Thyroid gland (tissue), 4 donors: ENCODE data around the gene STAMBP. TPM values are rescaled to one million over a fixed set of nuclear protein-coding genes. Genes with fewer than 3 reads are reported as not detected.

Source experiments
- DNase-seq, 2 donors: peaks; one replicate each; pipeline ENCODE4 v3.0.0-alpha.2; 2019
- H3K27ac ChIP-seq, 3 donors: fragments of 200-600 bp; sonication (generic); 1 replicate in 2 of 3; 2 replicates in 1 of 3; pipeline ENCODE4 v1.5.1; 2016 to 2019; ENCODE audit warnings: mild to moderate bottlenecking in 1 of 3, moderate library complexity in 1 of 3
- H3K27me3 ChIP-seq: fragments of 200-600 bp; sonication (generic); one replicate; pipeline ENCODE4 v1.5.1; 2019
- H3K36me3 ChIP-seq, 2 donors: fragments of 200-600 bp; sonication (generic); one replicate each; pipeline ENCODE4 v1.5.1; 2016 to 2019
- H3K4me1 ChIP-seq, 2 donors: fragments of 200-600 bp; sonication (generic); one replicate each; pipeline ENCODE4 v1.5.1; 2017 to 2019
- H3K4me3 ChIP-seq, 3 donors: fragments of 200-600 bp; sonication (generic); replicated peaks in 1 of 3; 1 replicate in 2 of 3; 2 replicates in 1 of 3; pipeline ENCODE4 v1.5.1; 2016; ENCODE audit warnings: mild to moderate bottlenecking in 1 of 3
- H3K9me3 ChIP-seq: fragments of 200-600 bp; sonication (generic); one replicate; pipeline ENCODE4 v1.5.1; 2017
- CTCF ChIP-seq, 6 experiments: fragments of 200-600 bp in 3 of 6; fragments of 450-650 bp in 3 of 6; sonication (generic) in 3 of 6; IDR thresholded peaks; one replicate each; pipeline ENCODE4 v1.5.1; 2016 to 2019; ENCODE audit warnings: antibody characterized with exemption in 6 of 6, mild to moderate bottlenecking in 2 of 6, inconsistent platforms in 1 of 6, moderate library complexity in 1 of 6
- POLR2A ChIP-seq, 2 donors: fragments of 450-650 bp; IDR thresholded peaks; one replicate each; pipeline ENCODE4 v1.6.1; 2017; ENCODE audit warnings: antibody characterized with exemption in 2 of 2, mild to moderate bottlenecking in 2 of 2, moderate library complexity in 1 of 2
- WGBS, 2 donors: methylation state at CpG; one replicate each; pipeline ENCODE4 v1.1.5; 2017; 5-methylcytosine and 5-hydroxymethylcytosine counted together
- intact Hi-C: fragments of 100-400 bp; cut with DNase I; formaldehyde crosslinking; loops from one replicate; pipeline ENCODE4 v1.15.1; 2023
- total RNA-seq, 4 donors: library from RNA; depleted of rRNA; stranded (reverse); fragments of >200 nt; gene quantifications; one replicate each; pipeline ENCODE4 v1.2.3, GENCODE V29; 2016

STAMBP gene
- total RNA-seq, 4 donors from 2014 or later: 31.9 to 45.2 (median 36.6) TPM

GRCh38 chr2:73917296-73917695 is 88.5 kb downstream of the STAMBP start:
- H3K4me3 ChIP-seq: no peak overlapping the region
- intact Hi-C loops: no loop called here
- H3K9me3 ChIP-seq: no peaks in the 10 kb centered on the region
- H3K36me3 ChIP-seq: no peaks in the 10 kb centered on the region
- no peaks in the 10 kb centered on the region for H3K27me3 ChIP-seq
- DNase-seq: no peak
- TF ChIP-seq CTCF (IDR thresholded peaks at IDR 0.05) (no peak), POLR2A (IDR thresholded peaks at IDR 0.05) (no peak)
- H3K4me1 ChIP-seq: no peaks in the 10 kb centered on the region
- WGBS, 2 donors: 43 to 48% methylated on average over 2 of the region's 2 CpGs
- no peak overlapping the region for H3K27ac ChIP-seq

GRCh38 chr2:73917696-73918207 is 89.0 kb downstream of the STAMBP start:
- DNase-seq: no peak
- WGBS, 2 donors: 78 to 82% methylated on average over 4 of the region's 4 CpGs
- intact Hi-C loops: no loop called here
- H3K36me3 ChIP-seq: no peaks in the 10 kb centered on the region
- TF ChIP-seq POLR2A (IDR thresholded peaks at IDR 0.05) (no peak), CTCF (IDR thresholded peaks at IDR 0.05) (no peak)
- no peaks in the 10 kb centered on the region for H3K4me1 ChIP-seq
- no peaks in the 10 kb centered on the region for H3K27me3 ChIP-seq
- no peak overlapping the region for H3K27ac ChIP-seq
- H3K9me3 ChIP-seq: no peaks in the 10 kb centered on the region
- no peak overlapping the region for H3K4me3 ChIP-seq

GRCh38 chr2:73918856-73919255 is 90.1 kb downstream of the STAMBP start:
- Histone ChIP-seq H3K9me3 (no peaks in the 10 kb centered on the region), H3K27ac (no peak overlapping the region), H3K36me3 (no peaks in the 10 kb centered on the region), H3K27me3 (no peaks in the 10 kb centered on the region), H3K4me1 (no peaks in the 10 kb centered on the region), H3K4me3 (no peak overlapping the region)
- intact Hi-C loops: no loop called here
- 82 to 100% methylated on average over 1 to 3 of the region's 3 CpGs for WGBS, 2 donors
- no peak for DNase-seq
- TF ChIP-seq CTCF (IDR thresholded peaks at IDR 0.05): no peak
- no peak for TF ChIP-seq POLR2A (IDR thresholded peaks at IDR 0.05)

GRCh38 chr2:73919596-73920228 is 91.0 kb downstream of the STAMBP start:
- no peak for DNase-seq
- Histone ChIP-seq H3K4me3 (no peak overlapping the region), H3K9me3 (no peaks in the 10 kb centered on the region), H3K27ac (no peak overlapping the region), H3K4me1 (no peaks in the 10 kb centered on the region), H3K36me3 (no peaks in the 10 kb centered on the region), H3K27me3 (no peaks in the 10 kb centered on the region)
- WGBS, 2 donors: 87 to 88% methylated on average over 7 of the region's 7 CpGs
- no peak for TF ChIP-seq CTCF (IDR thresholded peaks at IDR 0.05)
- no peak for TF ChIP-seq POLR2A (IDR thresholded peaks at IDR 0.05)
- intact Hi-C loops: loop anchor here (10.0 kb wide), 1 partner anchor 85 kb away; no protein-coding TSS in a partner anchor
